CD4-positive, alpha-beta T cell treated with Interleukin-2 at 100 ng/mL for 4 hours (primary cell): ENCODE measurements around the gene MYO9A.
"Not testable (repeated sequence)": the region's sequence is repeated elsewhere in the genome, so short reads cannot be mapped to it uniquely, and the experiment has no call there.

Source experiments
- DNase-seq: peaks from one replicate; pipeline ENCODE4 v3.0.0-alpha.2; 2020; ENCODE audit warnings: low spot score

MYO9A gene

DNA sequence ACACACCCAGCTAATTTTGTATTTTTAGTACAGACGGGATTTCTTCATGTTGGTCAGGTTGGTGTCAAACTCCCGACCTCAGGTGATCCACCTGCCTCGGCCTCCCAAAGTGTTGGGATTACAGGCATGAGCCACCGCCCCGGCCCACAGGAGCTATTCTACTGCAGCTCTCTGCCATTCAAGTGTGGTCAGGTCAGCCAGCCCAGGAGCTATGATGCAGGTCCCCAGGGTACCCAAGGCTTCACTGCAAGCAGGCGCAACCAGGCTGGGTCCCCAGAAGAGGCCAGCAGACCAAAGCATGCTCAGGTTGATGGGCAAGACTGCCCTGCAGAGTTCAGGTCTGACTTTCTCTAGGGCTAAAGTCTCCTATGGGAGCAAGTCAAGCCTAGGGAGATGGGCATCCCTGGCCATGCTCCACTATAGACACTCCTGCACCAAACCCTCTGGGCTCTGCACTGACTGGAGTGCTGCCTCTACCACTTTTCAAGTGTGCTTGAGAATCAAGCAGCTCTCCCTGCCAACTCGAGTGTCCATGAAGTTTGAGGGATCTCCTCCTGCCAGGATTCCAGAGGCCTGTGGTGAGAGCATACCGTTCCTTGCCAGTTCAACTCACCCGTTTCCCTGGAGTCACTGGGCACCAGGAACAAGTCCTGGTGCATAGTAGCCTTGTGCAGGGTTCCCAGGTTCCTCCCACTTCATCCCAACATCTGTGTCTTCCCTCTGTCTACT is 30.9 kb downstream of the MYO9A start:
- DNase-seq = no peak

DNA sequence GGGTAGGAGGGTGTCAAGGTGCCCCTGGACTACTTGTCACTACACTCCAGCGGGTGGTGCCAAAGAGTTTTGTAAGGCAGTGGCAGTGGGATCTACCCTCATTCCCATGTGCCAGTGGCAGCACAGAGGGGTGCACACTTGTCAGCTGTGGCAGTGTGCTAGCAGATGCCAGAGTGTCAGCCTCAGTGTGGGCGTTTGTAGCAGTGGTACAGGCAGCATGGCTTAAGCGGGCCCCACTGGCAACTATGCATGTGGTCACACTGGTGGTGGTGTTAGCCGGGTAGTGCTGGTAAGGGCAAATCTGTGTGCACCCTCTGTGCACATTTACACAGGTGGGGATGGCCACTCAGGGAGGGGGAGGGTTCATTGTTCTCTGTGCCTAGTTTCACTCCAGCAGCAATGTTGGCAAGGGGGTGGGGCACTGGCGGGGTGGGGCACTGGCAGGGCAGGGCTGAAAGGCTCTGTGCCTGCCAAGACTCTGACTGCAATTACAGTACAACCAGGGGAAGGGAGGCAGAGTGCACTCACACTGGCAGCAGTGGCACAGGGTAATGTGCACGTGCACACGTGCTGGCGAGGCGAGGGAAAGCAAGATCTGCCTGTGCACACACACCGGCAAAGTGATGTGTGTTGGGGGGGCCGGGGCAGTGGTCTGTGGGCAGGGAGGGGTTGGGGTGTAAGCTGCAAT is 31.8 kb downstream of the MYO9A start:
- DNase-seq = no peak

DNA sequence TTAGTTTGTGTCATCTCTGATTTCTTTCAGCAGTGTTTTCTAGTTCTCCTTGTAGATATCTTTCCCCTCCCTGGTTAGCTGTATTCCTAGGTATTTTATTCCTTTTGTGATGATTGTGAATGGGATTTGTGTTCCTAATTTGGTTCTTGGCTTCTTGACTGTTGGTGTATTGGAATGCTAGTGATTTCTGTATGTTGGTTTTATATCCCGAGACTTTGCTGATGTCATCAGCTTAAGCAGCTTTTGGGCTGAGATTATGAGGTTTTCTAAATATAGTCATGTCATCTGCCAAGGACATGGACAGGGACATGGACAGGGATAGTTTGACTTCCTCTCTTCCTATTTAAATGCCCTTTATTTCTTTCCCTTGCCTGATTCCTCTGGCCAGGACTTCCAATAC is 35.8 kb downstream of the MYO9A start:
- DNase-seq = no peak

DNA sequence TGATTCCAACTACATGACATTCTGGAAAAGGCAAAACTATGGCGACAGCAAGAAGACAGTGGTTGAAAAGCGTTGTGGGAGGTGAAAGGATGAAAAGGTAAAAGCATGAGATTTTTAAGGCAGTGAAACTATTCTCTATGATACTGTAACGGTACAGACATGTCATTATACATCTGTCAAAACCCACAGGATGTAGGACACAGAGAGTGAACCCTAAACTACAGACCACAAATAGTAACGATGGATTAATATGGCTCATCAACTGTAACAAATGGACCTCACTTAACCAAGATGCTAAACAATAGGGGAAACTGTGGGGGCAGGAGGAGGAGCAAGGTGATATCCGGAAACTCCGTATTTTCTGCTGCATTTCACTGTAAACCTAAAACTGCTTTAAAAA is 39.1 kb downstream of the MYO9A start:
- DNase-seq = no peak

DNA sequence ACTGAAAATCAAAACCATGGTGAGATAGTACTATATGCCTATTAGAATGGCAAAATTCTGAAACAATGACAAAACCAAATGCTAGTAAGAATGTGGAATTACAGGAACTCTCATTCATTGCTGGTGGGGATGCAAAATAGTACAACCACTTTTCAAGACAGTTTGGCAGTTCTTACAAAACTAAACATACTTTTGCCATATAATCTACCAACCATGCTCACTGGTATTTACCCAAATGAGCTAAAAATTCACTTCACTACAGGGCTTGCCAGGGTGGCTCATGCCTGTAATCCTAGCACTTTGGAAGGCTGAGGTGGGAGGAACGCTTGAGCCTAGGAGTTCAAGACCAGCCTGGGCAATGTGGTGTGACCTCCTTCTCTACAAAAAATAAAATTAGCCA is 40.0 kb downstream of the MYO9A start:
- no peak for DNase-seq

DNA sequence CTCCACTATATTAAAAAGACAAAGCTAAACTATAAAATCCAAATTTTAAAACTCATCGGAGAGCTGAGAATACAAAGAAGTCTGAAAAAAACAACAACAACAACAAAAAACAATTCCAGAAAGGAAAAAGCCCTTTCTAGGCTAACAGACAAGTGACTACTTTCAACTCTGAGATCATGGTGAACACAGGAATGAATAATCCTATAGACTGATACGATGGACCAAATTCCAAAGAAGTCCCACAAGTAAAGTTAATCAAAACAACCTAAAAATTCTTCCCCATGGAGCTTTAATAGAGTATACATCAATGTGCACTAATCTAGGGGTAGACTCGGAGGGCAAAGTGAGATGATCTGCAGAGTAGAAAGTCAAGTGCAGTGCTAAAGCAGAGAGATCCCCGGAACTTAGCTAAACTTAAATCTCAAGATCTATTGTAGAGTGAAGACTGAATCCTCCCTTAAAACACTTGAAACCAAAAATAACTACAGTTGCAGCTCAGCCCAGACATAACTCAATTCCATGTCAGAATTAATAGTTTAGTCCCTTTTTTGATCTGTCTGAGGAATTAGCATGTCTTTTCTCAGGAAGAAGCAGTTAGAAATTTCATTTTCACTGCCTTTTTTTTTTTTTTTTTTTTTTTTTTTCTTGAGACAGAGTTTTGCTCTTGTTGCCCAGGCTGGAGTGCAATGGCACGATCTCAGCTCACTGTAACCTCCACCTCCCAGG is 43.5 kb downstream of the MYO9A start:
- no peak for DNase-seq

DNA sequence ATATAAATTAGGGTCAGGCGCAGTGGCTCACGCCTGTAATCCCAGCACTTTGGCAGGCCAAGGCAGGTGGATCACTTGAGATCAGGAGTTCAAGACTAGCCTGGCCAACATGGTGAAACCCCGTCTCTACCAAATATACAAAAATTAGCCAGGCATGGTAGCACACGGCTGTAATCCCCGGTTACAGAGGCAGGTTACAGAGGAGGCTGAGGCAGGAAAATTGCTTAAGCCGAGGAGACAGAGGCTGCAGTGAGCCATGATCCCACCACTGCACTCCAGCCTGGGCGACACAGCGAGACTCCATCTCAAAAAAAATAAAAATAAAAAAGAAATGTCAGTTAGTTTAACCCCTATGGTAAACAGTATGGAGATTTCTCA is 46.5 kb downstream of the MYO9A start:
- not testable (repeated sequence) for DNase-seq

DNA sequence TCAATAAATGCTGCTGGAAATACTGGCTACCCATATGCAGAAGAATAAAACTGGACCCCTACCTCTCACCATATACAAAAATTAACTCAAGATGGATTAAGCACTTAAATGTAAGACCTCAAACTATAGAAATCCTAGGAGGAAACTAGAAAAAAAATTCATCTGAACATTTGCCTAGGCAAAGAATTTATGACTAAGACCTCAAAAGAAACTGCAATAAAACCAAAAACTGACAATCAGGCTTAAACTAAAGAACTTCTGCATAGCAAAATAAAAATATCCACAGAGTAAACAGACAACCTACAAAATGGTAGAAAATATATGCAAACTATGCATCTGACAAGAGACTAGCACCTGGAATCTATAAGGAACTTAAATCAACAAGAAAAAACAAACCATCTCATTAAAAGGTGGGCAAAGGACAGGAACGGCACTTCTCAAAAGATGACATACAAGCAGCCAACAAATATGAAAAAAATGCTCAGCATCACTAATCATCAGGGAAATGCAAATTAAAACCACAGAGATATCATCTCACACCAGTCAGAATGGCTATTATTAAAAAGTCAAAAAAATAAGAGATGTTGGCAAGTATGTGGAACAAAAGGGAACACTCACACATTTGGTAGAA is 47.0 kb downstream of the MYO9A start:
- DNase-seq = no peak

DNA sequence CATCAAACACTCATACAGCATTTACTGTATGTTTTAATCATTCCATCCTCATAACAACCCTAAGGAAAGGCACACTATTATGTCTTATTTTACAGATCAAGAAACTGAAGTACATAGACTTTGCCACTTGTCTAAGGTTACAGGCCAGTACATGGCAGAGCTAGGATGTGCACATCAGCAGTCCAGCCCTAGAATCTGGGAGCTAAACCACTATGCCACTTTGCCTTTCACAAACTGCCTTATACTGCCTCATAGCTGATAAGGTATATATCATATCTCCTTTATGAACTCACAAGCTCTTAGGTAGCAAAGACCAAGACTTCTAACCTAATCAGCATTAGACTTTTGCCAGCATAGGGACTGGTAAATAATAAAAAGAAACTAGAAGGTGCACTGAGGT is 49.1 kb downstream of the MYO9A start:
- no peak for DNase-seq

DNA sequence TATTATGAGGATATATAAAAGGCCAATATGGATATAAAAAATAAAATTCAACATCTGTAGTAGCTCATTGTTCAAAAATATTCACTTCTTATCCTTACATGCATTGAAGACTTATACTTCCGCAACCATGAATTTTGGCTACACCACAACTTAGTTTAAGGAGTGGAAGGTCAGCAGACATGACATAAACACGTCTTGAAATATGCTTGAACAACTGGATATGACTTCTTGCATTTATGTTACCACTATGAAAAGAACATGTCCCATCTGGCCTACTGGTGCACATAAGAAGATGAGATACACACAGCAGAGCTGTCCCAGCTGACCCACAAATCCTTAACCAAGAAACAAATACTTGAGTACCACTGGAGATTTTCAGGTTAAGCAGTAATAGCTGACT is 52.1 kb downstream of the MYO9A start:
- DNase-seq = no peak

DNA sequence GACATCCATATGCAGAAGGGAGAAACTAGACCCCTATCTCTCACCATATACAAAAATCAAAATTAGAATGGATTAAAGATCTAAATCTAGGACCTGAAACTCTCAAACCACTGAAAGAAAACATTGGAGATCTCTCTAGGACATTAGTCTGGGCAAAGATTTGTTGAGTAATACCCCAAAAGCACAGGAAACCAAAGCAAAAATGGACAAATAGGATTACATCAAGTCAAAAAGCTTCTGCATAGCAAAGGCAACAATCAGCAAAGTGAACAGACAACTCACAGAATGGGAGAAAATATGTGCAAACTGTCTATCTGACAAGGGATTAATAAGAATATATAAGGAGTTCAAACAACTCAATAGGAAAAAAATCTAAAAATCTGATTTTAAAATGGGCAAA is 54.8 kb downstream of the MYO9A start:
- no peak for DNase-seq

DNA sequence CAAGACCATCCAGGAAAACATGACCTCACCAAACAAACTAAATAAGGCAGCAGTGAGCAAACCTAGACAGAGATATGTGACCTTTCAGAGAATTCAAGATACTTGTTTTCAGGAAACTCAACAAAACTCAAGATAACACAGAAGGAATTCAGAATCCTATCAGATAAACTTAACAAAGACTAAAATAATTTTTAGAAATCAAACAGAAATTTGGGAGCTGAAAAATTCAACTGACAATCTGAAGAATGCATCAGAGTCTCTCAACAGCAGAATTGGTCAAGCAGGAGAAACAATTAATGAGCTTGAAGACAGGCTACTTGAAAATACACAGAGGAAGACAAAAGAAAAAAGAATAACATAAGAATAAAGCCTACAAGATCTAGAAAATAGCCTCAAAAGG is 55.6 kb downstream of the MYO9A start:
- no peak for DNase-seq

DNA sequence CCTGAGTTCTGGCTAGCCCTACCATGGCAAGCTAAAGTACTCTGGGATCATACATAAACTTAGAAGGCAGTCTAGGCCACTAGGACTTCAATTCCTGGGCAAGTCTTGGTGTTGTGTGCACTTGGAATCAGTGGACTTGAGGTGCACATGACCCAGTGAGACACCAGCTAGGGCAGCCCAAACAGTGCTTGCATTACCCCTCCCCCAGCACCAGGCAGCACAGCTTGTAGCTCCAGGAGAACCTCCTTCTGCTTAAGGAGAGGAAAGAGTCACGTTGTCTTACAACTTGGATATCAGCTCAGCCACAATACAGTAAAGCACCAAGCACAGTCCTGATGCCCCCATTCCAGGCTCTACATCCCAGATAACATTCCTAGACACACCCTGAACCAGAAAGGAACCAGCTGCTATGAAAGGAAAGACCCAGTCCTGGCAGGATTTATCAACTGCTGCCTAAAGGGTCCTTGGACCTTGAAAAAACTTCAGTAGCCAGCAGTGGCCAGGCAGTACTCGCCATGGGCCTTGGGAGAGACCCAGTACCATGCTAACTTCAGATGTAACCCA is 57.2 kb downstream of the MYO9A start:
- DNase-seq = no peak

DNA sequence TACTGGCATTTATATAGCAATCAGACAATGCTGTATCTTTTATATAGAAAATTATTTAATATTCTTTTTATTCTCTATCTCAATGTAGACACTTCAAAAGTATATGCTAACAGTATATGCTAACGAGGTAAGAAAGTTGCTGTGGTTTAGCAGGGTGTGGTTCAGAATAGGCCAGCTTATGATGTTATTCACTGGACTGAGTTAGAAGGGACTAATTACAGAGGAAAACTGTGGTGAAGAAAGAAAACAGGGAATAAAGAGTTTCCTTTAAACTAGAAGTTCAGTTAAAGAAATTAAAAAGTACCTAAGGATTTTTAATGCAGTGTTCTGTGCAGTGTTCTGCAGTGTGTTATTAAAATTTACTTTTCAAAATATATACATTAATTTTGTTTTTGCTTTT is 59.4 kb downstream of the MYO9A start:
- no peak for DNase-seq

DNA sequence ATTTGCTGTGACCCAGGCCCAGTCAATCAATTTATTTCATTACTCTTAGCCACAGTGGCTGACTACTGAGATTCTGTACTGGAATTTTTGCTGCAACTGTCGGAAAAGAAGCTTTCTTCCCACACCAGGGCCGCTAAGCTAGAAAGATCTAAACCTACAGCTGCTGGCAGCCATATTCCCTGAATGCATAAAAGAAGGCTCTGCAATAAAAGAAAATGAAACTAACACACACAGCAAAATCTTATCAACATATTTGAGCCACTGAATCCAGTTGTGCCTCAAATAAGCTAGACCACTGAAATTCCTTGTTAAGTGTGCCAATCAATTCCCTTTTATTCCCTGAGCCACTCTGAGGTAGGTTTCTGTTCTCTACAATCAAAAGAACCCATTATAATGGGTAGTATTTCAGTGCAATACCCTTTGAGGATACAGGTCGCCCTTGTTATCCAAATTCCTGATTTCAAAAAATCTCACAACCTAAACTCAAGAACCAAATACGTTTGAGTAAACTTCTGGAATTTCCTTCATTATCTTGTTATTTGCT is 60.3 kb downstream of the MYO9A start:
- no peak for DNase-seq

DNA sequence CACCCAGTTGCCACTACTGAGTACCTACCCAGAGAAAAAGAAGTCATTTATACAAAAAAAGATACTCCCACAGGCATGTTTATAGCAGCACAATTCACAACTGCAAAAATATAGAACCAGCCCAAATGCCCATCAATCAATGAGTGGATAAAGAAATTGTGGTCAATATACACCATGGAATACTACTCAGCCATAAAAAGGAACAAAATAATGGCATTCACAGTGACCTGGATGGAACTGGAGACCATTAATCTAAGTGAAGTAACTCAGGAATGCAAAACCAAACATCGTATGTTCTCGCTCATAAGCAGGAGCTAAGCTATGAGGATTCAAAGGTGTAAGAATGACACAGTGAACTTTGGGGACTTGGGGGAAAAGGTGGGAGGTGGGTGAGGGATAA is 61.7 kb downstream of the MYO9A start:
- DNase-seq = not testable (repeated sequence)

DNA sequence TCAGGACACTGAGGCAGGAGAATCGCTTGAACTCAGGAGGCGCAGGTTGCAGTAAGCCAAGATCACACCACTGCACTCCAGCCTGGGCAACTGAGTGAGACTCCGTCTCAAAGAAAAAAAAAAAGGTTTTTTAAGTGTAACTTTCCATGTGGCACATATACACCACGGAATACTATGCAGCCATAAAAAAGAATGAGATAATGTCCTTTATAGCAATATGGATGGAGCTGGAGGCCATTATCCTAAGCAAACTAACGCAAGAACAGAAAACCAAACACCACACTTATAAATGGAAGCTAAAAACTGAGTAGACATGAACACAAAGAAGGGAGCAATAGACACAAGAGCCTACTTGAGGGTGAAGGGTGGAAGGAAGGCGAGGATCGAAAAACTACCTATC is 64.7 kb downstream of the MYO9A start:
- not testable (repeated sequence) for DNase-seq

DNA sequence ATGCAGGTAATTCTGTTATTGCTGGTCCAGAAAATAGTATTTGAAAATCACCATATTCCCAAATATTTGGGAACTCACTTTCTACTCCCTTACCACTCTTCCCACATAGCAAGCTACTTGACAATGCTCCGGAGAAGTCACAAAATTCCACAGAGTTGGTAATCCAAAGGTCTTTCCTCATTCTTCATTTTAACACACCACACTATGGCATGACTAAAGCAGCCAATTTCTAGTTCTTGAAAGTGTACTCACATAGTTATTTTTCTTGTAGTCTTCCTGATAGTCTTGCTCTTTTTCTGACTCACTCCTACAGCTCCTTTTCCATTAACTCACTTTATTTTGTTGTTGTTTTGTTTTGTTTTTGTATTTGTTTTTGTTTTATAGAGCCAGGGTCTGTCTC is 67.2 kb downstream of the MYO9A start:
- DNase-seq = no peak

DNA sequence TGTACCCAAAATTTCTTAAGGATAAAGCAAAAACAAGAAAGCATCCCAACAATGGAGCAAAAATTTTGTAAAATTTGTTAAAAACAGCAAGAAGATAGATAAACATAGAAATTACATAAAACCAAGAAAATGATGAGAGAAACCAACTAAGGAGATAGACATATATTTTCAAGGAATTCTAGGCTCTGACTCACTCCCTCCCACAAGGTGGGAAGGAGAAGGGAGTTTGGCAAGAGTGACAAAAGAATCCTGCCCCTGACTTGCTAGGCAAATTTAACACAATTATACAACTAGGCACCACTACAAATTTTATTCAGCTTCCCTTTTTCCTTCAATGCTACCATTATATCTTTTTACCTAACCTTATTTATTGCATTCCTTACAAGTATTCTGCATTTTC is 70.9 kb downstream of the MYO9A start:
- DNase-seq = no peak

DNA sequence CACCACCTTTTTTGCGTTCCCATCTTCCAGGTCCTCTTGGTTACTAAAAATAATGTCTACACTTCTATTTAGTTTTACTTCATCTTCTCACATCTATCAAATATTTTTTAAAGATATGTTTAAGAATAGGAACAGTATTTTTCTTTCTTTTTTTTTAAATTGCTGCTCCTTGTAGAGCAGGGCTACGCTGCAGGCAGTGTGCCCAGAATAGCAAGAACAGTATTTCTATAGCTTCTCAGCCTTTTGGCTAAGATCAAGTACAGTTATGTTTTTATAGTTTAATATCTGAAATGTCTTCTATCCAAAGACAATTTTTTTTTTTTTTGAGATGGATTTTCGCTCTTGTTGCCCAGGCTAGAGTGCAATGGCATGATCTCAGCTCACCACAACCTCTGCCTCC is 73.0 kb downstream of the MYO9A start:
- no peak for DNase-seq

DNA sequence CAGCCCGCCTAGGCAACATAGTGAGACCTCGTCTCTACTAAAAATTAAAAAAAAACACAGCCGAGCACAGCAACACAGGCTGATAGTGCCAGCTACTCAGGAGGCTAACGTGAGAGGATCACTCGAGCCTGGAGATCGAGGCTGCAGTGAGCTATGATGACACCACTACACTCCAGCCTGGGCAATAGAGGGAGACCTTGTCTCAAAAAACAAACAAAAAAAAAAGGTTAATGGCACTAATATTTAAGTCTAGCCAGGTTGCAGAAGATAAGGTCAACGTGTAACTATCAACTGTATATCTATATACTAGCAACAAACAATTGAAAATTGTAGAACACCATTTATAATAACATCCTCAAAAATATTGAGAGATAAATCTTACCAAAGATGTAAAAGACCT is 75.1 kb downstream of the MYO9A start:
- DNase-seq = no peak

DNA sequence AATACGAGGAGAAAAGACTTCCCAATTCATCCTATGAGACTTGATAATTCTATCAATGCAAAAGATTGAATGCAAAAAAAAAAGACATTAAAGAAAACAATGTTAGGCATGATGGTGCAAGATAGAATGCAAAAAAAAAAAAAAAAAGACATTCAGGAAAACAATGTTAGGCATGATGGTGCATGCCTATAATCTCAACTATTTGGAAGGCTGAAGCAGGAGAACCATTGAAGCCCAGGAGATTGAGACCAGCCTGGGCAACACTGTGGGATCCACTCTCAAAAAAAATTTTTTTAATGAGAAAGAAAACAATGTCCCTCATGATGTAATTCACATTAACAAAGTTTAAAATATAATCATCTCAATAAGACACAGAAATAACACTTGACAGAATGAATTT is 75.9 kb downstream of the MYO9A start:
- DNase-seq = no peak
